Right atrium auricular region (tissue), 2 donors: ENCODE measurements around the gene CCL22. TPM values are rescaled to one million over a fixed set of nuclear protein-coding genes. Genes with fewer than 3 reads are reported as not detected.

Source experiments
- DNase-seq: peaks from one replicate; pipeline ENCODE4 v3.0.0-alpha.2; 2019; ENCODE audit warnings: low spot score
- H3K27ac ChIP-seq, 2 donors: fragments of 200-600 bp; sonication (generic); 1 replicate in 1 of 2; 2 replicates in 1 of 2; pipeline ENCODE4 v1.5.1; 2016 to 2019
- H3K27me3 ChIP-seq, 2 donors: fragments of 200-600 bp; sonication (generic); one replicate each; pipeline versions ENCODE4 v1.5.1 to v1.6.0; 2017 to 2019
- H3K36me3 ChIP-seq: fragments of 200-600 bp; sonication (generic); one replicate; pipeline ENCODE4 v1.5.1; 2016
- H3K4me1 ChIP-seq, 2 donors: fragments of 200-600 bp; sonication (generic); one replicate each; pipeline versions ENCODE4 v1.5.1 to v1.6.0; 2017 to 2019
- H3K4me3 ChIP-seq, 2 donors: fragments of 200-600 bp; sonication (generic); 1 replicate in 1 of 2; 2 replicates in 1 of 2; pipeline ENCODE4 v1.5.1; 2017 to 2019; ENCODE audit warnings: mild to moderate bottlenecking in 1 of 2, moderate library complexity in 1 of 2
- H3K9me3 ChIP-seq, 2 donors: fragments of 200-600 bp; sonication (generic); one replicate each; pipeline ENCODE4 v1.5.1; 2019
- total RNA-seq, 2 donors: library from RNA; depleted of rRNA; stranded (reverse); fragments of >200 nt; gene quantifications; one replicate each; pipeline ENCODE4 v1.1.0, GENCODE V29; 2016
- TF ChIP-seq, protein P1 (sequence below), 2 donors: fragments of 200-600 bp; sonication (generic); IDR thresholded peaks; one replicate each; pipeline ENCODE4 v1.5.1; 2019; ENCODE audit warnings: antibody characterized with exemption in 2 of 2

Gene CCL22
- total RNA-seq, 2 donors from 2014 or later = 0.08 TPM; not detected in 1

DNA sequence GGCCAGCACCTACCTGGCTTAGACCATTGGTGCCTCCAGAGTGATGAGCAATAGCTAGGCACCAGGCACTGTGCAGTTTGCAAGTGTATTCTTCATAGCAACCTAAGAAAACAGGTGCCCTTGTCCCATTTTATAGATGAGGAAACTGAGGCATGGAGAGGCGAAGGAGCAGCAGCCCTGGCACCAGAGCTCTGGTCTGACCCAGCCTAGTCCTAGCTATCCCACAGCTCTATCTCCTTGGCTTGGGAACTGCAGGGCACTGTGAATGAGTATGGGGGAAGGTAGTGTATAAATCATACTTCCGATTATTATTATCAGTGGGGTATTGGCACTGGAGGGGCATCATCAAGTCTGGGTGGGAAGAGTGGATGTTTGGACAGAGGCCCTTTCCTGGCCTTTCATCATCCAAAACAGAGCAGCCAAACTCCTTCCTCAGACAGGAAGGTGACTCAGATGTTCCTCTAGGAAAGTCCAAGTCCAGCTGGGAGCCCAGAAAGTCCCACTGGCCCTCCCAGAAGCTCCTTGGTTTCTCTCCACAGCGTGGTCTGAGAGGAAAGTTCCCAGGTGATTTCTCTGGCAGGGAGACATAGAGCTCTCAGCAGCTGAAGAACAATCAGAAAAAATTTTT lies 42.1 kb upstream of the CCL22 start:
- no peaks in the 10 kb centered on the region for H3K36me3 ChIP-seq
- DNase-seq = peak; percentile 79
- no peak overlapping the region for H3K4me3 ChIP-seq
- no peaks in the 10 kb centered on the region for H3K27me3 ChIP-seq
- H3K9me3 ChIP-seq = no peaks in the 10 kb centered on the region
- peak overlapping the region; percentile 70 to 71 for H3K27ac ChIP-seq
- peaks cover 0 to 32% of the 10 kb centered on the region in 2 donors for H3K4me1 ChIP-seq
- TF ChIP-seq, protein P1, sequence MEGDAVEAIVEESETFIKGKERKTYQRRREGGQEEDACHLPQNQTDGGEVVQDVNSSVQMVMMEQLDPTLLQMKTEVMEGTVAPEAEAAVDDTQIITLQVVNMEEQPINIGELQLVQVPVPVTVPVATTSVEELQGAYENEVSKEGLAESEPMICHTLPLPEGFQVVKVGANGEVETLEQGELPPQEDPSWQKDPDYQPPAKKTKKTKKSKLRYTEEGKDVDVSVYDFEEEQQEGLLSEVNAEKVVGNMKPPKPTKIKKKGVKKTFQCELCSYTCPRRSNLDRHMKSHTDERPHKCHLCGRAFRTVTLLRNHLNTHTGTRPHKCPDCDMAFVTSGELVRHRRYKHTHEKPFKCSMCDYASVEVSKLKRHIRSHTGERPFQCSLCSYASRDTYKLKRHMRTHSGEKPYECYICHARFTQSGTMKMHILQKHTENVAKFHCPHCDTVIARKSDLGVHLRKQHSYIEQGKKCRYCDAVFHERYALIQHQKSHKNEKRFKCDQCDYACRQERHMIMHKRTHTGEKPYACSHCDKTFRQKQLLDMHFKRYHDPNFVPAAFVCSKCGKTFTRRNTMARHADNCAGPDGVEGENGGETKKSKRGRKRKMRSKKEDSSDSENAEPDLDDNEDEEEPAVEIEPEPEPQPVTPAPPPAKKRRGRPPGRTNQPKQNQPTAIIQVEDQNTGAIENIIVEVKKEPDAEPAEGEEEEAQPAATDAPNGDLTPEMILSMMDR (IDR thresholded peaks at IDR 0.05) = no peak

DNA sequence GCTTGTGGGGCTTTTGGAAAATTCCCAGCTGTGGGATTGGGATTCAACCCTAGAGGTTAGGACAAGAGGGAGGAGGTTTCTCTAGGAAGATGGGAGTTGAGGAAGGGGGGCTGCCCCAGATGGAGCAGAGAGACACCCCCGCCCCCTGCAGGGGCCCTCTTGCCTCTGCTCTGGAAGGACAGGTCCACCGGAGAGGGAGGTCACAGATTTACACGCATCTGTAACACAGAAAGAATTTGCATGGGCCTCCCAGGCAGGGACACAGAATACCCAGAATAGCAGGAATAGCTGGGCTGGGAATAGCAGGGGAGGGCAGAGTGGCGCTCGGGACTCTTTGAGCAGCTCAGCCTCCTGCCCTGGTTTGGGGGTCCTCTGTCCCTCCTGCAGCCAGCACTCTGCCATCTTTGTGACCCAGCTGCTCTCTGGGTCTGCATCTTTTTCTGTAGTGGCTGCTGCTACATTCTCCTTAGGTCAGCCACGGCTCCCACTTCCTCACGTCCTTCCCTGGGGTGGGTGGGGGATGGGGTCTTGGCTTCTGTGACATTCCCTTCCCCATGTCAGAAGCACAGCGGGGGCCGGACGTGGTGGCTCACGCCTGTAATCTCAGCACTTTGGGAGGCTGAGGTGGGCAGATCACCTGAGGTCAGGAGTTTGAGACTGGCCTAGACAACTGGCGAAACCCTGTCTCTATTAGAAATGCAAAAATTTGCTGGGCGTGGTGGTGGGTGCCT lies 40.2 kb upstream of the CCL22 start:
- TF ChIP-seq, protein P1 (IDR thresholded peaks at IDR 0.05) = no peak
- Histone ChIP-seq H3K9me3 (no peaks in the 10 kb centered on the region), H3K4me1 (peaks cover 0 to 32% of the 10 kb centered on the region in 2 donors), H3K4me3 (no peak overlapping the region), H3K27ac (no peak overlapping the region), H3K36me3 (no peaks in the 10 kb centered on the region), H3K27me3 (no peaks in the 10 kb centered on the region)
- DNase-seq = peak; percentile 43

DNA sequence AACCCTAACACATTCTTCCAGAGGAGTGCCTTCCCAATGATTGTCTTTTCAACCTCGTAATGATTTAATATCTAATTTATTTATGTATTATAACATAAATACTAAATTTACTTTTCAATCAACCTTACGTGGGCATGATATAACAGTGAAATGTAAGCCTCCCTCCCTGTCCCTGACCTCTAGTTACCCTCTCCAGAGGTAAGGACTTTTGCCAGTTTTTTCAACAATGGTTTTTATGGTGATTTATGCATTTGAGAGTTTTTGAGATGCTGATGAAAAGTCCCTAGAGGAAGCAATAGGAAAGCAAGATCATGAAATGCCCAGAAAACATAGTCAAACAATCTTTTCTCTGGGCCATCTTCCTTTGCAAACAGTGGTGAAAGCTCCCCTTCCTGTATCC lies 38.9 kb upstream of the CCL22 start:
- H3K27ac ChIP-seq = no peak overlapping the region
- H3K9me3 ChIP-seq = no peaks in the 10 kb centered on the region
- H3K4me1 ChIP-seq = peaks cover 0 to 32% of the 10 kb centered on the region in 2 donors
- no peaks in the 10 kb centered on the region for H3K27me3 ChIP-seq
- TF ChIP-seq, protein P1 (IDR thresholded peaks at IDR 0.05) = no peak
- H3K4me3 ChIP-seq = no peak overlapping the region
- no peak for DNase-seq
- no peaks in the 10 kb centered on the region for H3K36me3 ChIP-seq

DNA sequence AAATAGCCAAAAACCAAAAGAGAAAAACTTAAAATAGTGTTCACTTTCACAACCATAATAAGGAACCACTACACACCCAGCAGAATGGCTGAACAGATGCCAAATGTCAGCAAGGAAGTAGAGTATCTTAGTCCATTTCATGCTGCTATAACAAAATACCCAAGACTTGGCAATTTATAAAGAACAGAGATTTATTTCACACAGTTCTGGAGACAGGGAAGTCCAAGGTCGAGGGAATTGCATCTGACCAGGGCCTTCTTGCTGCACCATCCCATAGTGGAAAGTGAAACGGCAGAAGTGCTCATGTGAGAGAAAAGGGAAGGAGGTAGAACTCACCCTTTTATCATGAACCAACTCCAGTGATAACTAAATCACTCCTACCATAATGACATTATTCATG lies 33.8 kb upstream of the CCL22 start:
- no peak for DNase-seq
- H3K9me3 ChIP-seq = peaks cover 0 to 9% of the 10 kb centered on the region in 2 donors
- H3K27me3 ChIP-seq = no peaks in the 10 kb centered on the region
- TF ChIP-seq, protein P1 (IDR thresholded peaks at IDR 0.05) = no peak
- H3K4me3 ChIP-seq = no peak overlapping the region
- H3K36me3 ChIP-seq = no peaks in the 10 kb centered on the region
- H3K4me1 ChIP-seq = no peaks in the 10 kb centered on the region
- no peak overlapping the region for H3K27ac ChIP-seq

DNA sequence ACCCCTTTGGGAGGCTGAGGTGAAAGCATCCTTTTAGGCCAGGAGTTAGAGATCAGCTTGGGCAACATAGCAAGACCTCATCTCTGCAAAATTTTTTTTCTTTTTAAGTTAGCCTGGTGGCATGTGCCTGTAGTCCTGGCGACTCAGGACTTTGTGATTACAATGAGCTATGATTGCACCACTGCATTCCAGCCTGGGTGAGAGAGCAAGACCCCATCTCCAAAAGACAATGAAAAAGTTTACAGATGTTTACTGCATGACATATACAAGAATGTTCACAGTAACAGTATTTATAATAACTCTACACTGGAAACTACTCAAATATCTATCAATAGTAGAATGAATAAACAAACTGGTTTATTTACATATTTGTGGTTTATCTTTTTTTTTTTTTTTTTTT lies 33.1 kb upstream of the CCL22 start:
- Histone ChIP-seq H3K4me3 (no peak overlapping the region), H3K36me3 (no peaks in the 10 kb centered on the region), H3K9me3 (peaks cover 0 to 9% of the 10 kb centered on the region in 2 donors), H3K27ac (no peak overlapping the region), H3K27me3 (no peaks in the 10 kb centered on the region), H3K4me1 (no peaks in the 10 kb centered on the region)
- no peak for DNase-seq
- TF ChIP-seq, protein P1 (IDR thresholded peaks at IDR 0.05) = no peak
